GM19023 (cell line): ENCODE data around the gene CDCA5.

Experiments used
- ATAC-seq: cut with Tn5 transposase; IDR thresholded peaks from one replicate; pipeline ENCODE4 v1.9.1; 2021; ENCODE audit warnings: mild to moderate bottlenecking, moderate library complexity; ENCODE audit not compliant: unreplicated experiment

Gene CDCA5

DNA sequence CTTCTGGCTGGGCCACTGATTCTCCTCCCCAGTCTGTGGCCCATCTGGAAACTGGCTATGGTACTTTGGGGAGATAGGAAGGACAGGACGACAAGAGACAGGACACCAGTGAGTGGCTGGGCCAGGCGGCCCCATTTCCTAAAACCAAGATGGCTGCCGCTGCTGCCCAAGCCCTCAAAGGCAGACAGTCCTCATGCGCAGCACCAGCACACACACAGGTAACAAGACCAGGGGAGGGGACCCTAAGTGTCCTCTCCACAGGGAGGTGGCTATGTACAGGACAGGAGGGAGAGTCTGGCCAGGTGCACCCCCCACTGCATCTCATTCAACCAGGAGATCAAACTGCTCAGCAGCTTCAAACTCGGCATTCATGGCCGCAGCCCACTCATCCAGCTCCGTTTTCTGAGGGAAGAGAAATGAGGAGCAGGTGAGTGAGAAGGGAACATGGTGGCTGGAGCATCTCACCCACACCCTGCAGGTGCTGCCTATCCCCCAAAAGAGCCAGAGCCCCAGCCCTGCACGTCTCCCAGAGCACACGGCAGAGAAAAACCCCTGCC is 5.0 kb downstream of the CDCA5 start:
- ATAC-seq, result no peak

DNA sequence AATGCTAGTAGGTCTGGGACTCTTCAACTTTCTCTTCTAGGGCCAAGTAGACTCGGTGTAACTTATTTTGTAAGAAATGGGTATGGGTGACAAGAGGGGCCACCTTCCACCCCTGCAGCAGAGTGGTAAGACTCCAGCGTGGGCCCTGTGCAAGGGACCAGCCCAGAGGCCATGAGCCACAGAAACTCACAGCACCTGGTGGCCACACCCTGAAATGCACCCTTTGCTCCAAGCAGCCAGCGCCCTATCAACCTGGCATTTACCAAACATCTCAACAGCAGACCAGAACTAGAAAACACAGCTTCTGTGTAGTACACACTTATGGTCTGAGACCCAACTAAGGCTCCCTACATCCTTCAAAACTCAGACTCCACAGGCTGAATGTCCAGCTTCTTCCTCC is 5.7 kb downstream of the CDCA5 start:
- ATAC-seq, result no peak

DNA sequence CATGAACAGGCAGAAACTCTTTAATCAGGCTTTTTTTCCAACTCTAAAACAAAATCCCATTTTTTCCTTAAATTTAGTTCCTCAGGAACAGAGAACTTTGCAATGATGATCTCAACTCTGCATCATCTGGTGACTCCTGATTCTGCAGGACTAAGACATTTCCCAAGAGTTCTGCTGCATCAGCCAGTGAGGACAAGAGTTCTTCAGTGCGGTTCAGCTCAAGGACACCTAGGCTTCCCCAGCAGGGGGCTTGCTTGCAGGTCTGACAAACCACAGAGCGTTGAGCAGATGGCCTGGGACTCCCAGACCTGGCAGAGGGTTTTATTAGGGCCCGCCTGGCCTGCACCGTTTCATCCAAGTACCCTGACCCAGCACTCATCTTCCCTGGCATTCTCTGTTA is 6.4 kb downstream of the CDCA5 start:
- ATAC-seq, result no peak

DNA sequence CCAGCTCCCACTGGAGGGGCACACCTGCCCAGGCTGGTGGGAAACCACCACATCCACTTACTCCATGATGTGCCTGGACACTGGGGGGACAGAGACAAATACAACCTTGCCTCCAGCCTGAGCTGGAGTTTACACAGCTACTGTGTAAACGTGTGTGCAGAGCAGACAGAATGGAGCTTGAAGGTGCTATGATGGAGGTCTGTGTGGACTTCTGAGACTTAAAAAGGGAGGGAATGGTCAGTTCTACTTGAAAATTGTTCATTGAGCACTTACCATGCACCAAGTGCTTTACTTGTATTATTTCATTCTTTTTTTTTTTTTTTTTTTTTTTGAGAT is 11.2 kb downstream of the CDCA5 start:
- no peak for ATAC-seq

DNA sequence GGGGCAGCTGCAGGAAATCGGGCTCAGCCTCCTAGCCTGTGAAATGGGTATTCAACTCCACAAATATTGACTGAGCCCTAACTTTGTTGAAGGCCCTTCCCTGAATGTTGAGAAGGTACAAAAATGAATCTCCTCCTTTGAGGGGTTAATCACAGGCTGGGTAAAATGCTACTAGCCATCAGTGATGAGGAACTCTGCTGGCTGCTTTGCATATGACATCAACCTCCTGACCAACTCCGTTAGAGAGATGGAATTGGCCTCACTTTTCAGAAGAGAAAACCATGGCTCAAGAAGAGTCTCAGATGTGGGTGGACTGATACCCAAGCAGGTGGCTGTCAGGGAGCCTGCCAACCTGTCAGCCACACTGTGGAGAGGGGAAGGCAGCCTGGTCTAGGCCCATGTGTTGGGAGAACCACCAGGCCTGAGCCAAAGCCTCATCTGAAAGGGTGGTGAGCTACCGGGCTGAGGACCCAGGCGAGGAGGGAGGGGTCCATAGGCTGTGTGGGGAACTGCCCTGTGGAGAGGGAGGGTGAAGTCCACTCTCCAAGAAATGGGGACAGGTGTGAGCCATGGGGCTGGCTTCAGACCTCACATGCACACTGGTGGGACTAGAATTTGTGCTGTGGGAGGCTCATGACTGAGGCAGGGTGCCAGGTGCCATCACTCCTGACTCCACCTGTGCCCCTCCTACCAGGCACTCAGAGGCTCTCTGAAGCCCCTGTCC is 11.8 kb downstream of the CDCA5 start:
- no peak for ATAC-seq

DNA sequence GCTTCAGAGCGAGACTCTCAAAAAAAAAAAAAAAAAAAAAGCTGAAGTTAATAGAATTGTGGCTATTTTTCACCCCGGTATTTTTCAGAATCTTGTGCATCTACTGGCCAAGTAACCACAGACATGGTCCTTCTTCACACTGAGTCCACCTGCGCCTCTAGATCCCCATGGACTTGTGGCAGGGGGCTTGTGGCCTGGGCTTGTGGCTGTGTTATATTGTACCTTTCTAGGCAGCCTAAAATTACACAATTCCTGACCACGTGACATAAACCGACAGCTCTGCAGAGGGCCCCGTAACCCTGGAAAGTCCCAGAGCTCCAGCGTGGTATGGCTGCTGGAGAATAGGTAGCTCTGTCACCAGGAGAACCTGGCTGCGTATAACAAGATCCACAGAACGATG is 14.6 kb downstream of the CDCA5 start:
- ATAC-seq, result no peak

DNA sequence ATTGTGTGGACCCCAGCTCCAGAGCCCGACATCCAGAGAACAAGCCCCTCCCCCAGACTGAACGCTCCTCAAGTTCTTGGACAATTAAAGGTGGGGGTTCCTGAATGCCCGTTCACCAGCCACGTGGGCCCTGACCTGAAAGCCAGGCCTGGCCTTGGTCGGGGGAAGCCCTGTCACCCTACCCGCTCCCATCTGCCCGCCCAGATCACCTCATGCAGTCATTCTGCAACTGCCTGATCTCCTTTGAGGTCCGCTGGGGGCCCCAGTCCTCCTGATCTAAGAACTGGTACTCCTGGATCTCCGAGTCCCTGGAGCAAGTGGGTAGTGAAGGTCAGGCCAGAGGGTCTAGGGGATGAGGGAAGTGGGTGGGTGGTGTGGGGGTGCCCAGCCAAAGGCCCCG is 16.4 kb downstream of the CDCA5 start:
- no peak for ATAC-seq

DNA sequence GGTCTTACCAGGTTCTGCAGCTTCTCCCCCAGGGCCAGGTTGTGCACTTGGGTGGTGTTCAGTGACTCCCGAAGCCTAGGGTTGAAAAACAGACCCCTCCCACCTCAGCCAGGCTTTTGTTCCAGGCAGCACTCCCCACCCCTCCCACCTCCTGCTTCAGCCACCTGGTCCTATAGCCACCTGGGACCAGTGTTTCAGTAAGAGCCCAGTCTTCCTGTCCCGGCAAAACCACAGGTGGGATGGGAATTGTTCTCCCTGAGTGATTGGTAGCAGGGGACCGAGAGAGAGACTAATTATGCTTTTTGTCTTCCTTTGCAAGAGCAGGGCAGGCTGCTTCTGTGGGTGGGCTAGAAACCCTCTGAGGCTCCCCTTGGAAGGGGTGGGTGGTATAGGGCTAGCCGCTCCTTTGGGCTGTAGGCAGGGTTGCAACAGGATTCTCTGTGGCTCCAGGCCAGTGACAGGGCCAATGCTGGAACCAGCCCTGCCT is 17.0 kb downstream of the CDCA5 start:
- ATAC-seq, result no peak

DNA sequence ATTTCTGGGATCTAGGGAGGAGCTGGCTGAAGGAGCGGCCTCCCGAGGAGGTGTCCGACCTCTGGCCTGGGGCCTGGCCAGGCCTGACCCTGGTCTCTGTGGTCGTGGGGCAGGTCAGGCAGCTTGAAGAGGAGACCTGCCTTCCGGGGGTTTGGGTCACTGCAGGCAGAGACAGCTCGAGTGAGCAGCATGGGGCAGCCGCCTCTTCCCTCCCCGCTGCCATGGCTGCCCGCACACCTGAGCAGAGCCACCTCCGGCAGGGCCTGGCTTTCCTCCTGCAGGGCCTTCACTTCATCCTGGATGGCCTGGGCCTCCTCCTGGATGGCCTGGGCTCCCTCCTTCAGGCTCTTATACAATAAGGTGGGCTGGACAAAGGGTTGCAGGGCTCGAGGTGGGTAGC is 17.5 kb downstream of the CDCA5 start:
- no peak for ATAC-seq

DNA sequence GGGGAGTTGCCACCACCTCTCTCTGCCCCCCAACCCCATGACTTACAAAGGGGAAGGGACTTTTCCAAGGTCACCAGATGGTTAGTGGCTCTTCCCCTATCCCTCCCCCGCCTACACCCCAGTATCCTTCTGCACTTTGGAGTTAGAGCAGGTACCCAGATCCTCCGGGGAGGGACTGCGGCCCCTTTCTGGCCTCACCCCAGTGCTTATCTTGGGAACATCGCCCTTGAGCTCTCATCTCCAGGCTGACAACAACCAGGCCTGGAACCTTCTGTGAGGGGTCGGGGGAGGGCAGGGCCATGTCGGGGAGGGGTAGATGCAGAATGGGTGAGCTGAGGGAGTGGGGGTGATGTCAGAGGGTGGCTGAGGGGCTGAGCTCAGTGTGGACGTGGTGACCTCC is 18.0 kb downstream of the CDCA5 start:
- no peak for ATAC-seq

DNA sequence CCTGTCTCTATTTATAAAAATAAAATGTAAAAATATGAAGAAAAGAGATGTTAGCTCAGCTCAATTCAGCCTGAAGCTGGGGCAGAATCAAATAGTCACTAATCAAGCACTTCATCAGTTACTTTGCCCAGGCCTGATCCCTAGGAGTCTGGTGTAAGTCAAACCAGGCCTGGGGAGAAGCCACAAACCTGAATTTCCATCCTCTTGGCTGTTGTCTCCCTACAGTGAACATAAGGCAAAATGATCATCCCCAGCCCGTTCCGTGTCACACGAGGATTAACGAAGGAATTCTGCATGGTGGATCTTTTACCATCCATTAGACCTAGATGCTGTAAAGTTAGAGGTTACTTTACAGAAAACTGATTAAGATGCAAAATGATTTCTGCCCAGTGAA is 19.0 kb downstream of the CDCA5 start:
- ATAC-seq, result no peak

DNA sequence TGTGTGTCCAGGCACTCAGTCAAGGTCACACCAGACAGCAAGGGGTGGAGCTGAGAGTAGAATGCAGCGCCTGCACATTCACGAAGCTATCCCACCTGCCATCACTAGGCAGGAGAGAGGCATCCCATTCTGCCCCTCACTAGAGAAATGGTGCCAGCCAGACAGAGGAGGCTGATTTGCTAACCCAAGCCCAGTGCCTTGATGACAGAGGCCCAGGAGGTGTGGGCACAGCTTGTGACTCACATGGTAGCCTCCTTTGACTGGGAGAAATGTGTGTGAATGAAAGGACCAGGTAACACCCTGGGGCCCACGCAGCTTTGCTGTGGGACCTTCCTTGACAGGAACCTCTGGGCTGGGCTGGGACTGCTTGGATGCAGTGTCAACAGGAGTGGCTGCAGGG is 20.3 kb downstream of the CDCA5 start:
- ATAC-seq, result no peak

DNA sequence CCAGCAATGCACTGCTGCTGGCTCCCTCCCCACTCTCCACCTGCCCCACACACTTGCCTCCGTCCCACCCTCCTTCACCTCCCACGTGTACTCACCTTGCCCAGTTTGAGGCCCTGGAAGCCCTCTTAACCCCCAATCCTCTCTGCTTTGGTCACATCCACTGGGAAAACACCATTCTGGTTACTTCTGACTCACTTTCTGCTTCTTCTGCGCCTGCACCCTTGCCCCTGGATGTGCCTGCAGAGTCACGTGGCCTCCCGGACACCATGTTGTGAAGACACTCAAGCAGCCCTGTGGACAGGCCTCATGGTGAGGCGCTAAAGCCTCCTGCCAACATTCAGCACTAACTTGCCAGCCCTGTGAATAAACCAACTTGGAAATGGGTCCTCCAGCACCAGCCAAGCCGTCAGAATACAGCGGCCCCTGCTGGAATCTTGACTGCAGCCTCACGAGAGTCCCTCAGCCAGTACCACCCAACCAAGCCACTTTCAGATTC is 22.9 kb downstream of the CDCA5 start:
- ATAC-seq, result no peak

DNA sequence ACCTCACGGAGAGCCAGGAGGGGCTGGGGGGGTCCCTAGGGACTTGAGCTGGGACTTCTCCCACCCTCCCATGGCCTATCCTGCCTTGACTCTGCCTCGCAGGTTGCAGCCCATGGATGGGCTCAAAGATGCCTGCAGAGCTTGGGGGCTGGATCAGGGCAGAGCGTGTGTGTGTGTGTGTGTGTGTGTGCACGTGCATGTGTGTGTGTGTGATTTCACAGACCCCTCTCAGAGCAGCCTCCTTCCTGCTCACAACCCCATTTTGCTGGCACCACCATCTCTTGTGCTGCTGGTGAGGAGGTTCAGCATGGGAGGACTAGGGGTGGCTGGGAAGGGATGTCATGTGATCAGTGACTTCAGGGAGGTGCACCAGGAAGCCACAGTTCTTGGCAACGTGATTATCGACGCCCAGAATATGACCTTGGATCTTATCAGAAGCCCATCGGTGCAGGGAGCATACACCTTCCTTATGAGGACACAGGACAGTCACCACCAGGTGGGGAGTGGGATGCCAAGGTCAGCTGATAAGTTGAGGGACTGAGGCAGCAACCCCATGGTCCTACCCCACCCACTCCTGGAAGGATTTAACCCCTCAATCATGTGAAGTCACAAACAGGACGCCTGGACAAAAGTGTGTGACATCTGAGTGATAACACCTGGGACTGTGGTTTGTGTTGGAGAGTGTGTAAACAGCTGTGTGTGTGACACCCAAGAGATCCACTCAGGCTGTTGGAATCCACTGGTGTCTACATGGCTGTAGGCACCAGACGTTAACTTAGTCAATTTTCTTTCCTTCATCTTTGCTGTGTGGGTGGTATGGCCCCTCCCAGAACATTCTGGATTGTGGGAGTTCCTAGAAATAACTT is 23.6 kb downstream of the CDCA5 start:
- no peak for ATAC-seq

DNA sequence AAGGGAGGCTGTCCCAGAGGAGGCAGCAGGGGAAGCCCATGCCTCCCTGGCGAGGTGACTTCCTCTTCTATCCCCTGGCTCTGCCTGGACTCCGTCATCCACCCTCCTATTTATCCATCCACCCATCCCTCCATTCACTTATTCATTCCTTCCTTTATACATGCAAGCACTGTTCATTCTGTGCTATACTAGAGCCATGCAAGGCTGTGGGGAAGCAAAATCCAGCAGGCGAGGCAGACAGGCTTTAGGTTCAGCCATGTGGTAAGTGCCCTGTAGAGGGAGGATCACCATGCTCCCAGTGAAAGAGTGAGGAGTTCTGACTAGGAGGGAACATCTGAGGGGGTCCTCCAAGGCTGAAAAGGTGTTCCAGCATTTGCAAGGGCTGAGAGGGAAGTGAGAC is 24.3 kb downstream of the CDCA5 start:
- no peak for ATAC-seq

DNA sequence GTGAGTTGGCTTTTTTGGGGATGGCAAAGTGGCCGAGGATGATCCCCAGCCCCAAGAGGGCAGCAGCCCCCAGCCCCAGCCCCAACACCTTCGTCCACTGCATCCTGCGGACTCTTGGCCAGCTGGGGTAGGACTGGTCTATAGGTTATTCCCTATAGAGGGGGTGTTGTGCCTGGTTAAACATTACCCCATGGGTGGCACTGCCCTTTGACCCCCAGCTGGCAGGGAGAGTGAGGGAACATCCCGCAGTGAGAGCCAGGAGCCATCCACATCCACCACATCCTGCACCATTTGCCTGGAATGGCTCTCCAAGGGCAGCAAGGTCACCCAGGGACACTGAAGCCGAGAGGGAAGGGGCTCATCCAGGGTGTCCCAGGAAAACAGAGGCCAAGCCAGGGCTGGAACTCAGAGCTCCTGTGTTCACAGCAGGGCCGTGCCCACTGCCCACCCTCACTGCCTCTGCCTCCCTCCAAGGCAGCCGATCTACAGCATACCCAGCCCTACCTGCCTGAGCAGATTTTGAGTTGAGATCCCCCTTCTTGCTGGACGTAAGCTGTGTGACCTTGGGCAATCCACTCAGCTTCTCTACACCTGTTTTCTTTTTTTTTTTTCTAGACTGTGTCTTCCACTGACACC is 25.3 kb downstream of the CDCA5 start, which contains the start of gene NAALADL1:
Gene NAALADL1 (minus strand): TSS at position 135 of the 636 bp plus-strand sequence. CDS start 32 bp downstream, at position 103.
- no peak for ATAC-seq

DNA sequence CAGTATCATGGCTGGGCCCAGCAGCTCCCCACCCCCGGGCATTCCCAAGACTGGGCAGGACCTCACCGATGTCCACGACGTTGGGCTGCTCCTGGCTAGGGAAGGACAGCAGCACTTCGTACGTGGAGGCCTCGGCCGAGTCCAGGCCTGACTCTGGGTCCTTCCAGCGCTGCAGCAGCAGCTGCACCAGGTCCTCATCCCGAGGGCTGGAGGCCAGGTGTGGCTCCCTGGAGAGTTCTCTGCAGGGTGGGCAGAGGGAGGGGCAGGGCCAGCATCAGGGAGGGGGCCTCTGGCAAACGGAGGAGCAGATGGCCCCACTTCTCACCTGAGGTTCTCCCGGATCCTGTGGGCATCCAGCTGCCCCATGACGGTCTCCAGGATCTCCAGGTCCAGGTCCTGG is 25.8 kb downstream of the CDCA5 start:
- ATAC-seq, result no peak

DNA sequence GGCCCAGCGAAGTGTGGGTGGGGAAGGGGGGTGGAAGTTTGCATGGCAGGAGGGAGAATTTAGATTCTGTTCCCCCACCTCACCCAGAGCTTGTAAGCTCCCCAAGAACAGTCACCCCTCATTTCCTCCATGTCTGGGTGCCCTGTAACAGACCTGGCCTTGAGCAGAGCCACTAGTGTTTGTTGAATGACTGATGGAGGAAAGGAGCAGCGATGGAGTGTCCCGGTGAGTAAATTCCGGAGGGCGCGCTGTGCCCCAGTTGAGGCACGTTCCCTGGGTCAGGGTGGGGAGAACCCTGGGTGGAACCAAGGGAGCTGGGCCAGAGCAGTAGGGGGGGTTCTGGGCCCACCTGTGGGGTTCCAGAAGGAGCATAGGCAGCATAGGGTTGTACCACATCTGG is 26.3 kb downstream of the CDCA5 start:
- ATAC-seq, result no peak

DNA sequence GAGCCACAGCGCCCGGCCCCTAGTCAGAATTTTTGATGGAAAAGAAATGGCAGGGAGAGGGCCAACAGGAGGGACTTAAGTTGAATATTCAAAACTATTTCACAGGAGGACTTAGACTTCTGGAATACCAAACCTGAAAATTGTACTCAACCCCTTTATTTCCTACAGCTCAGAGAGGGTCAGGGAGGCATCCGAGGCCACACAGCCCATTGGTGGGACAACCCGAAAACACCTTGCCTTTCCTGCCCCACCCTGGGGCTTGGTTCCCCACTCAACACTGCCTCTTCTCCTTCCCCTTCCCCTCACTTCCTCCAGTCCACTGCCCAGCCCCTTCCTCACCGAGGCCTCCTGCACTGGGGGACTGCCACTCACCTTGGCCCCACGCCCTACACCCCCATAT is 26.8 kb downstream of the CDCA5 start:
- ATAC-seq, result no peak

DNA sequence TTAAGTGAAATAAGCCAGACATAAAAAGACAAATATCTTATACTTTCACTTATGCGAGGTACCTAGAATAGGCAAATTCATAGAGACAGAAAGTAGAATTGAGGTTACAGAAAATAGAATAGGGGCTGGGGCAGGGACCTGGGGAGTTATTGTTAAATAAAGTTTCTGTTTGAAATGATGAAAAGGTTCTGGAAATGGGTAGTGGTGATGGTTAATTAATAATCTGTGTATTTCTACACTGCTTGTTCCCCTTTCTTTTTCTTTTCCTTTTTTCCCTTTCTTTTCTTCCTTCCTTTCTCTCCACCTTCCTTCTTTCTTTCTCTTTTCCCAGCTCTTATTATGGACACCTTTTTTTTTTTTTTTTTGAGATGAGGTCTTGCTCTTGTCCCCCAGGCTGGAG is 28.3 kb downstream of the CDCA5 start:
- no peak for ATAC-seq

DNA sequence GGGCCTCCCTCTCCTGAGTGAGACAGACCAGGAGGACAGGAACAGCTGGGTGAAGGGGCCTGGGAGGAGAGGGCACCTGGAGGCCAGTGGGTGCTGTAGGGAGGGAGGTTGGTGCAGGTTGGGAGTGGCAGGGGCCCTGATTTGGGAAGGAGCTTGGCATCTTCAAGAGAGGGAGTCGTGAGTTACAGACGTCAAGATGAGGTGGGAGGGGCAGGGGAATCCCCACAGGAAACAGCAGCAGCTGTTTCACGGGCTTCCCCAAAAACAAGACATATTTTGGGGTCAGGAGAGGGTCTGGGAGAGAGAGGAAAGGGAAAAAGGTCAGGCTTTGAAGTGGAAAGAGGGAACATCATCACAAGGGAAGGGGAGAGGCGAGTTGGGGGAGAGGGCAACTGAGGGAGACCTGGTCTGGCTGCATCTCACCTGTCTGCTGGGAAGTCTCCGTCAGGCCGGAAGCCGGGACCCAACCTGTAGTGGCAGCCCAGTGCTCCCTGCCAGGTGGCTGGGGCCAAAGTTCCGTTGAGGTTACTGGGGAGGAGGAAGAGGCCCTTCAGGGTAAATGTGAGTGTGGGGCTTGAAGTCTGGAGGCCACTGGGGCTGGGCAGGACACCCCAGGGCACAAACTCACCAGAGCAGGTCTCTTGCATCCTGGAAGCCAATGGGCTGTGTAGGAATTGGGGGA is 29.9 kb downstream of the CDCA5 start:
- ATAC-seq, result no peak
